ENCODE data around the gene NLE1.

DNA sequence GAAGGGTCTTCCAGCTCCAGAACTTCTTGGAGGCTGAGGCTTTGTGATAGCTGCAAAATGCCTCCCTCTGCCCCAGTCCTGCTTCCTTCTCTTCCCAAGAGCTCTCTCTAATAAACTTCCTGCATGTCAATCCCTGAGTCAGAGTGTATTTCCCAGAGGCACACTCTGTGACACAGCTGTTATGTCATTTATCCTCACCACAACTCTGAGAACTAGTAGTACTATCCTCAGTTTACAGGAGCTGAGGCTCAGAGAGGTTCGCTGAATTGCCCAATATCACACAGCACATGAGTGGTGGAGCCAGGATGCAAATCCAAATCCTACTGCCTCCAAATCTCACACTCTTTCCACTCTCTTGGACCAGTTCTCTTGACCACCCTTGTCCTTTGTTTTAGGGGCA, 25.6 kb upstream of the NLE1 start:
- TF ChIP-seq, protein P1, sequence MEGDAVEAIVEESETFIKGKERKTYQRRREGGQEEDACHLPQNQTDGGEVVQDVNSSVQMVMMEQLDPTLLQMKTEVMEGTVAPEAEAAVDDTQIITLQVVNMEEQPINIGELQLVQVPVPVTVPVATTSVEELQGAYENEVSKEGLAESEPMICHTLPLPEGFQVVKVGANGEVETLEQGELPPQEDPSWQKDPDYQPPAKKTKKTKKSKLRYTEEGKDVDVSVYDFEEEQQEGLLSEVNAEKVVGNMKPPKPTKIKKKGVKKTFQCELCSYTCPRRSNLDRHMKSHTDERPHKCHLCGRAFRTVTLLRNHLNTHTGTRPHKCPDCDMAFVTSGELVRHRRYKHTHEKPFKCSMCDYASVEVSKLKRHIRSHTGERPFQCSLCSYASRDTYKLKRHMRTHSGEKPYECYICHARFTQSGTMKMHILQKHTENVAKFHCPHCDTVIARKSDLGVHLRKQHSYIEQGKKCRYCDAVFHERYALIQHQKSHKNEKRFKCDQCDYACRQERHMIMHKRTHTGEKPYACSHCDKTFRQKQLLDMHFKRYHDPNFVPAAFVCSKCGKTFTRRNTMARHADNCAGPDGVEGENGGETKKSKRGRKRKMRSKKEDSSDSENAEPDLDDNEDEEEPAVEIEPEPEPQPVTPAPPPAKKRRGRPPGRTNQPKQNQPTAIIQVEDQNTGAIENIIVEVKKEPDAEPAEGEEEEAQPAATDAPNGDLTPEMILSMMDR (IDR thresholded peaks at IDR 0.05): no peak
- TF ChIP-seq EZH2phosphoT487 (IDR thresholded peaks at IDR 0.05): no peak
- no peak for TF ChIP-seq EZH2 (IDR thresholded peaks at IDR 0.05)
